GM12878 (cell line): ENCODE data around the gene PLEKHG4B. TPM values are rescaled to one million over a fixed set of nuclear protein-coding genes. Genes with fewer than 3 reads are reported as not detected.

Experiments
- ATAC-seq: fragments of 200-7000 bp; cut with Tn5 transposase; 3 replicates; pipeline ENCODE4 v1.9.1; 2020; ENCODE audit warnings: mild to moderate bottlenecking, moderate library complexity
- BruUV-seq: library from RNA; stranded (reverse); fragments of 400-500 nt; replicated peaks from 2 replicates; lab custom pipeline; 2021; lab: Mats Ljungman, UMichigan
- CTCF ChIA-PET: fragments of 300-600 bp; sonication (Branson Sonifier 250); formaldehyde crosslinking; extraction: SDS; loops from one replicate; lab custom pipeline; 2021; ENCODE audit warnings: inconsistent platforms; lab: Yijun Ruan, JAX
- POLR2A ChIA-PET: fragments of 350-600 bp; formaldehyde crosslinking; extraction: SDS; loops from one replicate; lab custom pipeline; 2021; ENCODE audit warnings: inconsistent platforms; lab: Charles Lee
- RAD21 ChIA-PET: fragments of 300-600 bp; sonication (Branson Sonifier 250); formaldehyde crosslinking; loops from one replicate; lab custom pipeline; 2023; ENCODE audit warnings: antibody characterized with exemption; ENCODE audit not compliant: unreplicated experiment; lab: Charles Lee
- SMC1A ChIA-PET: fragments of 300-600 bp; sonication (Branson Sonifier 250); formaldehyde crosslinking; loops from one replicate; lab custom pipeline; 2023; ENCODE audit not compliant: unreplicated experiment, uncharacterized antibody; lab: Charles Lee
- DNase-seq: peaks from one replicate; pipeline ENCODE4 v3.0.0-alpha.2; 2011; ENCODE audit warnings: low read depth, low spot score
- FAIRE-seq: peaks from 3 replicates; lab custom pipeline; 2011; peaks lifted over from hg19 to GRCh38; lab: Jason Lieb, UNC
- H2AFZ ChIP-seq: 2 replicates; pipeline ENCODE4 v1.6.0; 2011; ENCODE audit warnings: low read depth, low read length, control low read depth; ENCODE audit not compliant: control insufficient read depth
- H3K27ac ChIP-seq: 2 replicates; pipeline ENCODE4 v1.5.1; 2011; ENCODE audit warnings: control low read depth; ENCODE audit not compliant: control insufficient read depth, insufficient read depth
- H3K27me3 ChIP-seq, 2 experiments: replicated peaks in 1 of 2; 2 replicates each; pipeline versions ENCODE4 v1.6.0 to v1.6.1; 2011; ENCODE audit warnings: low read length in 1 of 2; ENCODE audit not compliant: control insufficient read depth in 2 of 2, insufficient read depth in 2 of 2
- H3K36me3 ChIP-seq, 2 experiments: 2 replicates each; pipeline ENCODE4 v1.5.1; 2011; ENCODE audit warnings: low read length in 1 of 2; ENCODE audit not compliant: control insufficient read depth in 2 of 2, insufficient read depth in 2 of 2
- H3K4me1 ChIP-seq: 2 replicates; pipeline ENCODE4 v1.6.1; 2011; ENCODE audit warnings: mild to moderate bottlenecking, low read length, moderate library complexity, mixed read lengths; ENCODE audit not compliant: control insufficient read depth, insufficient read depth
- H3K4me2 ChIP-seq: 2 replicates; pipeline ENCODE4 v1.6.0; 2011; ENCODE audit warnings: control low read depth; ENCODE audit not compliant: control insufficient read depth, insufficient read depth
- H3K4me3 ChIP-seq: fragments of 200-600 bp; sonication (generic); 2 replicates; pipeline ENCODE4 v1.5.1; 2016
- H3K79me2 ChIP-seq: 2 replicates; pipeline ENCODE4 v1.6.0; 2011; ENCODE audit warnings: low read length; ENCODE audit not compliant: control insufficient read depth, insufficient read depth
- H3K9ac ChIP-seq: 2 replicates; pipeline ENCODE4 v1.8.0; 2011; ENCODE audit warnings: low read length, control low read depth, mixed read lengths; ENCODE audit not compliant: control insufficient read depth, insufficient read depth
- H3K9me3 ChIP-seq: replicated peaks from 3 replicates; pipeline ENCODE4 v1.5.1; 2011; ENCODE audit warnings: mild to moderate bottlenecking, low read length; ENCODE audit not compliant: control insufficient read depth, insufficient read depth
- H4K20me1 ChIP-seq: 2 replicates; pipeline ENCODE4 v1.6.0; 2011; ENCODE audit not compliant: control insufficient read depth, insufficient read depth
- ATF7 ChIP-seq: fragments of 450-650 bp; IDR thresholded peaks from 2 replicates; pipeline ENCODE4 v1.6.1; 2016; ENCODE audit warnings: low read depth, mild to moderate bottlenecking
- CEBPZ ChIP-seq: fragments of 150-350 bp; IDR thresholded peaks from 2 replicates; pipeline ENCODE4 v1.6.1; 2016; ENCODE audit warnings: low read depth, low read length
- CHD4 ChIP-seq: fragments of 200-600 bp; sonication (generic); IDR thresholded peaks from 2 replicates; pipeline ENCODE4 v1.6.1; 2016; ENCODE audit warnings: mild to moderate bottlenecking
- HDAC2 ChIP-seq: fragments of 200-600 bp; sonication (generic); IDR thresholded peaks from 2 replicates; pipeline ENCODE4 v1.6.1; 2017
- KDM1A ChIP-seq: fragments of 200-600 bp; sonication (generic); IDR thresholded peaks from 2 replicates; pipeline ENCODE4 v1.6.1; 2016; ENCODE audit warnings: borderline replicate concordance
- MLLT1 ChIP-seq: fragments of 450-650 bp; IDR thresholded peaks from 2 replicates; pipeline ENCODE4 v1.6.1; 2016; ENCODE audit warnings: mild to moderate bottlenecking
- NFIC ChIP-seq: IDR thresholded peaks from 2 replicates; pipeline ENCODE4 v1.6.1; 2012; ENCODE audit warnings: low read depth, mild to moderate bottlenecking, inconsistent platforms, low read length, moderate library complexity
- POLR2AphosphoS2 ChIP-seq: IDR thresholded peaks from 2 replicates; pipeline ENCODE4 v1.6.1; 2011; ENCODE audit warnings: low read depth, mild to moderate bottlenecking, low read length, improper control_type of control experiment, moderate library complexity
- POLR2AphosphoS5 ChIP-seq: IDR thresholded peaks from 2 replicates; pipeline ENCODE4 v1.6.1; 2011; ENCODE audit warnings: mild to moderate bottlenecking, low read length, inconsistent platforms
- PRDM15 ChIP-seq: fragments of 450-650 bp; formaldehyde crosslinking; IDR thresholded peaks from 2 replicates; pipeline ENCODE4 v1.4.0; 2020; ENCODE audit warnings: mild to moderate bottlenecking, moderate library complexity
- RELA ChIP-seq: fragments of 450-650 bp; IDR thresholded peaks from 2 replicates; pipeline ENCODE4 v1.8.0; 2014; ENCODE audit warnings: borderline replicate concordance; ENCODE audit not compliant: partially characterized antibody
- SIX5 ChIP-seq: IDR thresholded peaks from 2 replicates; pipeline ENCODE4 v1.6.1; 2011; ENCODE audit warnings: mild to moderate bottlenecking, low read depth, low read length, moderate library complexity; ENCODE audit not compliant: severe bottlenecking
- SMARCA5 ChIP-seq: fragments of 450-650 bp; IDR thresholded peaks from 2 replicates; pipeline ENCODE4 v1.6.1; 2017; ENCODE audit warnings: mild to moderate bottlenecking
- SREBF1 ChIP-seq: IDR thresholded peaks from 2 replicates; pipeline ENCODE4 v1.6.1; 2012; ENCODE audit warnings: mild to moderate bottlenecking, low read length
- SREBF2 ChIP-seq: IDR thresholded peaks from 2 replicates; pipeline ENCODE4 v1.6.1; 2012; ENCODE audit warnings: mild to moderate bottlenecking, low read length
- ZNF207 ChIP-seq: fragments of 450-650 bp; IDR thresholded peaks from 2 replicates; pipeline ENCODE4 v1.6.1; 2014; ENCODE audit warnings: antibody characterized with exemption, mild to moderate bottlenecking, borderline replicate concordance
- WGBS: methylation state at CpG from one replicate; pipeline ENCODE4 v1.1.6; 2016; ENCODE audit warnings: low lambda C conversion rate; ENCODE audit not compliant: insufficient replicate concordance, insufficient coverage; ENCODE audit errors: missing lambda C conversion rate; 5-methylcytosine and 5-hydroxymethylcytosine counted together
- in situ Hi-C: fragments of 300-500 bp; cut with MboI; formaldehyde crosslinking; loops from 9 replicates; pipeline ENCODE4 v1.14.3; 2018; ENCODE audit warnings: mixed read lengths
- intact Hi-C: fragments of 100-400 bp; cut with micrococcal nuclease; formaldehyde crosslinking; loops from one replicate; pipeline ENCODE4 v1.14.2; 2022; ENCODE audit not compliant: unreplicated experiment
- polyA plus RNA-seq, 11 experiments: library from polyadenylated mRNA; depleted of rRNA in 4 of 11; unstranded in 6 of 11; stranded (reverse) in 5 of 11; fragments of >200 nt; fragmentation: Nextera tagmentation in 4 of 11; fragmentation: Illumina TruSeq in 1 of 11; extraction: Ambion mirVana in 4 of 11; extraction: Trizol in 1 of 11; gene quantifications; 1 replicate in 1 of 11; 2 replicates in 10 of 11; pipeline versions ENCODE4 v1.2.1 to v1.2.3, GENCODE V29; 2011 to 2016; ENCODE audit warnings: inconsistent platforms in 2 of 11, missing spikeins in 2 of 11, low read depth in 1 of 11
- total RNA-seq, 4 experiments: library from RNA; depleted of rRNA in 3 of 4; stranded (reverse); fragments of >200 nt in 3 of 4; fragmentation: Illumina TruSeq in 1 of 4; extraction: Trizol in 1 of 4; gene quantifications; 2 replicates each; pipeline versions ENCODE4 v1.2.1 to v1.2.3, GENCODE V29; 2013 to 2021

Gene PLEKHG4B
- total and polyA plus RNA-seq, 10 of the 15 experiments (the other 5 are each of a cell fraction or from before 2014, with no cell fraction given), result under 0.01 to 0.05 (median 0.01) TPM; not detected in 6

GRCh38 chr5:81391-82021, 10.5 kb upstream of the PLEKHG4B start (continued):
- TF ChIP-seq CEBPZ (no peak), ZNF207 (no peak), HDAC2 (no peak), POLR2AphosphoS2 (no peak), POLR2AphosphoS5 (no peak), SREBF2 (no peak), SREBF1 (no peak)

- Histone ChIP-seq H3K9ac (no peak overlapping the region), H3K27me3 (peaks cover 0 to 2% of the 10 kb centered on the region in 2 experiments; a peak in 1 of 4 replicates), H3K79me2 (no peaks in the 10 kb centered on the region), H3K9me3 (no peaks in the 10 kb centered on the region), H3K4me2 (no peak overlapping the region), H2AFZ (no peak overlapping the region), H3K4me3 (no peak overlapping the region), H4K20me1 (no peaks in the 10 kb centered on the region), H3K36me3 (no peaks in the 10 kb centered on the region), H3K27ac (no peak overlapping the region), H3K4me1 (no peaks in the 10 kb centered on the region)
- no peak for DNase-seq
- WGBS, result 73% methylated on average over 9 of the region's 9 CpGs
- SMC1A ChIA-PET, result no interaction called here
- ATAC-seq, result no peak
- intact Hi-C loops, result no loop called here
- RAD21 ChIA-PET, result no interaction called here
- CTCF ChIA-PET, result no interaction called here
- in situ Hi-C loops, result no loop called here
- BruUV-seq, result no TSS peak
- POLR2A ChIA-PET, result no interaction called here
- FAIRE-seq, result no peak
- TF ChIP-seq KDM1A (no peak), PRDM15 (CRISPR knock-in tag) (no peak), SIX5 (no peak), ATF7 (no peak), NFIC (no peak), ZNF207 (no peak), RELA (no peak), POLR2AphosphoS5 (no peak), CHD4 (no peak), MLLT1 (no peak), SMARCA5 (no peak)
These were observed 9.9 kb upstream of the PLEKHG4B start for GRCh38 chr5:82097-82496.
